Calu3 (cell line): ENCODE results near the gene COPG2. TPM values are rescaled to one million over a fixed set of nuclear protein-coding genes. Genes with fewer than 3 reads are reported as not detected.
"Not testable (repeated sequence)": the region's sequence is repeated elsewhere in the genome, so short reads cannot be mapped to it uniquely, and the experiment has no call there.

Experiments used
- BruUV-seq: library from RNA; stranded (reverse); fragments of 400-500 nt; replicated peaks from 2 replicates; lab custom pipeline; 2021; lab: Mats Ljungman, UMichigan
- CTCF ChIA-PET: fragments of 300-600 bp; sonication (Branson Sonifier 250); formaldehyde crosslinking; loops from one replicate; lab custom pipeline; 2022; ENCODE audit warnings: antibody characterized with exemption; lab: Charles Lee
- DNase-seq: peaks from one replicate; pipeline ENCODE4 v3.0.0; 2022
- H3K27ac Mint-ChIP-seq: one replicate; pipeline ENCODE4 v1.8.0; 2022; ENCODE audit warnings: mixed read lengths; ENCODE audit not compliant: unreplicated experiment
- H3K27me3 Mint-ChIP-seq: one replicate; pipeline ENCODE4 v1.8.0; 2022; ENCODE audit warnings: mixed read lengths; ENCODE audit not compliant: unreplicated experiment
- H3K36me3 Mint-ChIP-seq: one replicate; pipeline ENCODE4 v1.8.0; 2022; ENCODE audit warnings: mild to moderate bottlenecking, moderate library complexity, mixed read lengths; ENCODE audit not compliant: insufficient read depth, unreplicated experiment
- H3K4me1 Mint-ChIP-seq: one replicate; pipeline ENCODE4 v1.8.0; 2022; ENCODE audit warnings: mild to moderate bottlenecking, low read depth, mixed read lengths; ENCODE audit not compliant: unreplicated experiment
- H3K4me3 Mint-ChIP-seq: one replicate; pipeline ENCODE4 v1.8.0; 2022; ENCODE audit warnings: mild to moderate bottlenecking, low read depth, moderate library complexity, mixed read lengths; ENCODE audit not compliant: unreplicated experiment
- H3K9me3 Mint-ChIP-seq: one replicate; pipeline ENCODE4 v1.8.0; 2022; ENCODE audit warnings: low read depth, mixed read lengths; ENCODE audit not compliant: unreplicated experiment
- intact Hi-C: fragments of 100-400 bp; cut with micrococcal nuclease; formaldehyde crosslinking; loops from one replicate; pipeline ENCODE4 v1.10.0; 2022; ENCODE audit not compliant: unreplicated experiment
- total RNA-seq: library from RNA; stranded (reverse); gene quantifications from 2 replicates; pipeline ENCODE4 v1.2.3, GENCODE V29; 2022
- TF ChIP-seq, protein P1 (sequence below): fragments of 200-600 bp; IDR thresholded peaks from one replicate; pipeline ENCODE4 v1.8.0; 2022; ENCODE audit warnings: antibody characterized with exemption; ENCODE audit not compliant: unreplicated experiment

COPG2 gene
- total RNA-seq, 1 experiment from 2014 or later = 18.2 TPM

DNA sequence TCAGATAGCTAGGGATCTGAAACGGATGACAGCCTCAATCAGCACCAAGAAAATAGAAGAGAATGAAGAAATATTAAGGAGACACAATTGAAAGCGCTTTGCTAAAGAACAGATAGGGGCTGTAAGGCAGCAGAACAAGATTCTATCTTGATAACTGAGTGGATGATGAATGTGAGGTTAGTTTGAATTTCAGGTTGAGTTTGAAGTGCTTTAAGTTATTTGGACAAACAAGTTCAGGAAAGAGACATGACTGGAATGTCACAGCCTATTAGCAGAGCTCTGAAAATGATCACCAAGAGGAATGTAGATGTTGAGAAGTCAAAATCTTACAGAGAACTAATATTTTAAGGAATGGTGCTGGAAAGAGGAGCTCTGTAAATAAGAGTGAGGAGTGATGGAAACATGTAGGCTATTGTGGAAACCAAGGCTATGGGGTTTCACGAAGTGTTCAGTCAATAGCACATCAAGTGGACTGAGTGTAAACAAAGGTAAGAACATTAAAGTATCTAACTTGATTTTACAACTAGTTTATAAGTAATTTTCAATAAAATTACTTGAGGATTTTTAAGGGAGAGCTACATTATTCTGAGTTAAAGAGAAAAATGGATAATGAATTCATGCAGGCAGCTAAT lies 115.0 kb downstream of the COPG2 start:
- no peaks in the 10 kb centered on the region for H3K36me3 Mint-ChIP-seq
- no peak for DNase-seq
- H3K4me3 Mint-ChIP-seq = no peak overlapping the region
- no TSS peak for BruUV-seq
- no peaks in the 10 kb centered on the region for H3K4me1 Mint-ChIP-seq
- no peaks in the 10 kb centered on the region for H3K27me3 Mint-ChIP-seq
- TF ChIP-seq, protein P1, sequence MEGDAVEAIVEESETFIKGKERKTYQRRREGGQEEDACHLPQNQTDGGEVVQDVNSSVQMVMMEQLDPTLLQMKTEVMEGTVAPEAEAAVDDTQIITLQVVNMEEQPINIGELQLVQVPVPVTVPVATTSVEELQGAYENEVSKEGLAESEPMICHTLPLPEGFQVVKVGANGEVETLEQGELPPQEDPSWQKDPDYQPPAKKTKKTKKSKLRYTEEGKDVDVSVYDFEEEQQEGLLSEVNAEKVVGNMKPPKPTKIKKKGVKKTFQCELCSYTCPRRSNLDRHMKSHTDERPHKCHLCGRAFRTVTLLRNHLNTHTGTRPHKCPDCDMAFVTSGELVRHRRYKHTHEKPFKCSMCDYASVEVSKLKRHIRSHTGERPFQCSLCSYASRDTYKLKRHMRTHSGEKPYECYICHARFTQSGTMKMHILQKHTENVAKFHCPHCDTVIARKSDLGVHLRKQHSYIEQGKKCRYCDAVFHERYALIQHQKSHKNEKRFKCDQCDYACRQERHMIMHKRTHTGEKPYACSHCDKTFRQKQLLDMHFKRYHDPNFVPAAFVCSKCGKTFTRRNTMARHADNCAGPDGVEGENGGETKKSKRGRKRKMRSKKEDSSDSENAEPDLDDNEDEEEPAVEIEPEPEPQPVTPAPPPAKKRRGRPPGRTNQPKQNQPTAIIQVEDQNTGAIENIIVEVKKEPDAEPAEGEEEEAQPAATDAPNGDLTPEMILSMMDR = no peak
- intact Hi-C loops = no loop called here
- CTCF ChIA-PET = no interaction called here
- no peak overlapping the region for H3K27ac Mint-ChIP-seq
- H3K9me3 Mint-ChIP-seq = no peaks in the 10 kb centered on the region

DNA sequence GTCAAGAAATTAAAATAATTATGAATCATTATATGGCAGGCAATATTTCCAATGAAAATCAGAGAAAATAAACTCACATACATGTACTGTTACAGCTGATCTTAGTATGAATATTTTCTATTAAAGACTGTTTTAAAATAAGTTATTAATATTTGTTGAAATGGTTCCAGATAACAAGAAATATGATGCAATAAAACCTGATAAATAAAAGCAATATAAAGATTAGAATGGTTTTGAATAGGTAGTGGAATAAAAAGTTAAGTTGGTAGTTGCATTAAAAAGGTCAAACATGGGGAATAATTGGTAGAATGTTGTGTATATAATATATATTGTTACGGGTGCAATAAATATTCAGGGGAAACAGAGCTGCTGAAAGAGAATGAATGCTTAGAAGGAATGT lies 124.2 kb downstream of the COPG2 start:
- Mint-ChIP-seq H3K36me3 (no peaks in the 10 kb centered on the region), H3K4me3 (no peak overlapping the region), H3K4me1 (no peaks in the 10 kb centered on the region), H3K9me3 (no peaks in the 10 kb centered on the region), H3K27ac (no peak overlapping the region), H3K27me3 (no peaks in the 10 kb centered on the region)
- no TSS peak for BruUV-seq
- TF ChIP-seq, protein P1 = no peak
- intact Hi-C loops = no loop called here
- no peak for DNase-seq
- CTCF ChIA-PET = no interaction called here

DNA sequence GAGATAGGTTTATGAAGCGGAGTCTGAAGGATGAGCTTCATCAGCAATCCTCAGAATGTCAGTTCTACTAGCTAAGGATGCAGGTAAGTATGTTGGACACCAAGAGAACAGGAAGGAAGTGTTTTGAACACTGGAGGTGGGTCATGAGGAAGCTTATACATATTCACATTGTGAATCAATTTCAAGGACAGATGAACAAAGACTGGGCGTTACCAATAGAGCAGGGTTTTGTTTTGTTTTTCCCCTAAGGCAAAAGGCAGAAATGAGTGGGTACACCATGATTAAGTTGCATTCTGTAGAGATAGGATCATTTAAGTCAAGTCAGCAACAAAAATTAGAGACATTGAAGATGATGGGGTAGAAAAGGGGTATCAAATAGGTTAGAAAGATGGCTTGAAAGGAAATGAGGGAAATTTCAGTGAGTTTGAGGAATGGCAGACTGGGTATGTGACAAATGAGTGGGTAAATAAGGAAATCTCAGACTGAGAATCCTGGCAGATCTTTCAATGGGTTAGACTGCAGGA lies 125.0 kb downstream of the COPG2 start:
- no peak overlapping the region for H3K27ac Mint-ChIP-seq
- no peaks in the 10 kb centered on the region for H3K27me3 Mint-ChIP-seq
- intact Hi-C loops = no loop called here
- no peaks in the 10 kb centered on the region for H3K9me3 Mint-ChIP-seq
- no peaks in the 10 kb centered on the region for H3K4me1 Mint-ChIP-seq
- H3K4me3 Mint-ChIP-seq = no peak overlapping the region
- H3K36me3 Mint-ChIP-seq = no peaks in the 10 kb centered on the region
- no peak for DNase-seq
- CTCF ChIA-PET = interaction anchor here (0.6 kb wide), 1 partner anchor 1320 kb away, joined by 5 read pairs; no protein-coding TSS in a partner anchor
- TF ChIP-seq, protein P1 = no peak
- BruUV-seq = no TSS peak

DNA sequence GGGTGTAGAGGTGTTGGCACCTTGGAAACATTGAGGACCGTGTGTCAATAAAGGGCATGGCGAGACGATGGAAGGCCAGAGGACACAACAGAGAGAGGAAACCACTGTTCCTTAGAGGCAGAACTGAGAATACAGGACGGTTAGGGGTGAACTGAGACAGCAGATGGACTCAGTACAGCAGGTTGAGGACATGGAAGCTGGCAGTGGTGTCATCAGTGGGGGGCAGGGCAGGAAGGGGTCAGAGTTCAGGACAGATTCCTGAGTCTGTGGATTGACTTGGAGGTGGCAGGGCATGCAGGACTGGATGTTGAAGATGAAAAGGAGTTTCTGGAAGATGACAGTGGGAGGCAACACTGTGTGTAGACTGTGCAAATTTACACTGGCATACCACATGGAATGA lies 126.3 kb downstream of the COPG2 start:
- H3K27me3 Mint-ChIP-seq, H3K36me3 Mint-ChIP-seq, H3K4me3 Mint-ChIP-seq, CTCF ChIA-PET, H3K4me1 Mint-ChIP-seq, BruUV-seq, H3K27ac Mint-ChIP-seq, DNase-seq, intact Hi-C loops, H3K9me3 Mint-ChIP-seq: not testable (repeated sequence)

DNA sequence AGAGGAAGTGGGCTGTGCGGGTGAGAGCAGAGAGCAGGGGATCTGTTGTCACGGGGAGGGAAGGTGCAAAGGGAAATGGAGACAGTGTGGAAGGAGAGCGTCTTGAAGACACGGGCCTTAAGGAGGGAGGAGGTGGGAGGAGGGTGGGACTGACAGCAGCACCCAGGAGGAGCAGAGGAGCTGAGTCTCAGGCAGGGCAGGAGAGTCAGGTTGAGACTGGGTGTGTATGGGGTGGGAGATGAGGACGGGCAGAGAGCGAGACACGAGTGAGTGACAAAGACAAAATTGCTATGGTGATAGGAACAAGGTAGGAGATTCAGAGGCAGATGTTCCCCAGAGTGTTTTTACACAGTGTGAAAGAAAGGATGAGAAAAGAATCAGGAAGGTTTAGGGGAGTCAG lies 127.3 kb downstream of the COPG2 start:
- H3K9me3 Mint-ChIP-seq, H3K4me1 Mint-ChIP-seq, CTCF ChIA-PET, intact Hi-C loops, DNase-seq, H3K27ac Mint-ChIP-seq, H3K4me3 Mint-ChIP-seq, H3K36me3 Mint-ChIP-seq, BruUV-seq, H3K27me3 Mint-ChIP-seq: not testable (repeated sequence)

DNA sequence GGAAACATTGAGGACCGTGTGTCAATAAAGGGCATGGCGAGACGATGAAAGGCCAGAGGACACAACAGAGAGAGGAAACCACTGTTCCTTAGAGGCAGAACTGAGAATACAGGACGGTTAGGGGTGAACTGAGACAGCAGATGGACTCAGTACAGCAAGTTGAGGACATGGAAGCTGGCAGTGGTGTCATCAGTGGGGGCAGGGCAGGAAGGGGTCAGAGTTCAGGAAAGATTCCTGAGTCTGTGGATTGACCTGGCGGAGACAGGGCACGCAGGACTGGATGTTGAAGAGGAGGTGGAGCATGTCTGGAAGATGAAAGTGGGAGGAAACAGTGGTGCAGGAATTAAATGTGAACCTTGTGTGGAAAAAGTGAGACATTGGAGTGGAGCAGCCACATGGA lies 130.7 kb downstream of the COPG2 start:
- BruUV-seq, H3K27ac Mint-ChIP-seq, intact Hi-C loops: not testable (repeated sequence)

More for the DNA sequence above, 130.7 kb downstream of the COPG2 start:
- H3K9me3 Mint-ChIP-seq, H3K4me3 Mint-ChIP-seq, H3K36me3 Mint-ChIP-seq, CTCF ChIA-PET, H3K27me3 Mint-ChIP-seq, H3K4me1 Mint-ChIP-seq, DNase-seq: not testable (repeated sequence)
